HuH-7 (cell line): ENCODE measurements around the gene LGR4.

ENCODE experiments used
- DNase-seq: peaks from one replicate; pipeline ENCODE4 v3.0.0; 2011; ENCODE audit warnings: low spot score

The LGR4 gene

DNA sequence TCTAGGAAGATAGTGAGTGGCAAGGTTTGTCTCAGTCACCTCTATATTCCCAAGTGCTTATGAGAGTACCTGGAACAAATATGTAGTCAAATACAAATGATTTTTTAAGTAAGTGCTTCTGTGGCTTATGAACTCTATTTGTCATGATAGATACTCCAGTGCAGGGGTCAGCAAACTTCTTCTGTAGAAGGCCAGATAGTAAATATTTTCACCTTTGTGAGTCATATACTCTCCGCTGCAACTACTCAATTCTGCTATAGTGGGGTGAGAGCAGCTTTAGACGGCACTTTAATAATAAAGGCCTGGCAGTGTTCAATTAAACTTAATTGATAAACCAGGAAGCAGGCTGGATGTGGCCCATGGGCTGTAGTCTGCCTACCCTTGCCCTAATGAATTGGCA is 97.2 kb downstream of the LGR4 start:
- no peak for DNase-seq

DNA sequence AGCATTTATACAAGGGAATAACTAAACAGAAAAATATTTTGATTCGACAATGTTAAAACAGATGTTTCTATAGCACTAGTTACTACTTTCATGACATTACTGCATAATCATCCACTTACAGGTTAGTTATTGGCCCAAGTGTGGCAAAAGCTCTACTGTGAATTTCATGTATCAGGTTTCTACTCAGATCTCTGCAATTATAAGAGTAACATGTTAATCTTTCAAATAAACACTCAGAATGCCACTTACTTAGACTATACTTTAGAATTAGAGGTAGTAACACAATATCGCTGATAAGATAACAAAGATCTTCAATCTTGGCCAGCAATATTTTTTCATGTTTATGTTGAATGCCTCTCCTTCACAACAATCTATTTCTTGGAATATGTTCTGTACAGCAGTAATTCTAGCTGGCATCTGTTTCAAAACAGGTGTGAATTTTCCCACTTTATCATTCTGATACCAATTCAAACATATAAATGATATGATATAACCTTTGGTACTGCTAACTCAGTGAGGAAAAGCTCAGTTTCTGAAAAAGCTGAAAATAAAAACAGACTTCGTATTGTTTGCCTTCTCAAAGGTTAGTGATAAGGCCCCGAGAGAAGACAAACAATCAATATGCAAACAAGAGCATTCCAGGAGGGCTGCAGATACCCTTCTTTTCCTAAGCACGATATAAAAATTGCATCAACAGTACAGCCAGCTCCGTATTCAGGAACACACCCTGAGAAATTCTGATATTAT is 98.6 kb downstream of the LGR4 start:
- peak; percentile 60 for DNase-seq

- no peak for DNase-seq
Observed at GRCh38 chr11:27373392-27373791, 99.2 kb downstream of the LGR4 start.

DNA sequence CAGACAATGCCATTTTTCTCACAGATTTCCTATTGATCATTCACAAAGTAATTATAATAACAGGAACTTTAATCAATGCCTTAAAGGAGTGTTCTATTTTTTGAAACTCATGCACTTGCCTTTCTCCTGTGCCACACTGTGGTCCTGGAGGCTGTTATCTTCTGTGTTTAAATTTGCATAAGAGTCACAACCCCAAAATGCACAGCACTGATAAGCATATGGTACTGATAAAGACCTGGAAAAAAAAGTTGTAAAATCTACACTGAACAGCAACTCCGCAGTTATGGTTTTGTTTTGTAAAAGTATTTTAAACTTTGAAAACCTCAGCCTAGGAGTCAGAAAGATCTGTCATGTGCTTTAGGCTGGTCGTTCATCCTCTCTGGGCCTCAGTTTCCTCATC is 100.4 kb downstream of the LGR4 start:
- no peak for DNase-seq

- DNase-seq = no peak
Observed at GRCh38 chr11:27371489-27371888, 101.1 kb downstream of the LGR4 start.

DNA sequence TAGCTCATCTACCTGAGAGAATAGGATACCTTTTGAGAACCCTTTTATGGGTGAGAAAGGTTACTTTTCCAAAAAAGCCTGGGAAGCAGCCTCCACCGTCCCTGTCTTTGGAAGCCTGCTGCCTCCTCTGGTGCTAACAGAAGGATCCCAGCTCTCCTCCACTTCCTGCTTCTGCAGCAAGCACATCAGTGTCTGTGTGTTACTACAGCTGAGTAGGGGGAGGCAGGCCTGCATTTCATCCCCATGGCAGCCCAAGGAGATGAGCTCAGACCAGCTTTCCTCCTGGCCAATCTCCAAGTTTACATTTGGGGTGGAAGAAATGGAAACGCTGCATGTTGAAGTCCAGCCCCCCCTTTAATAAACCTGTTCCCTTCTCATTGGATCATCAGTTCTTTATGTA is 102.2 kb downstream of the LGR4 start:
- DNase-seq = no peak

DNA sequence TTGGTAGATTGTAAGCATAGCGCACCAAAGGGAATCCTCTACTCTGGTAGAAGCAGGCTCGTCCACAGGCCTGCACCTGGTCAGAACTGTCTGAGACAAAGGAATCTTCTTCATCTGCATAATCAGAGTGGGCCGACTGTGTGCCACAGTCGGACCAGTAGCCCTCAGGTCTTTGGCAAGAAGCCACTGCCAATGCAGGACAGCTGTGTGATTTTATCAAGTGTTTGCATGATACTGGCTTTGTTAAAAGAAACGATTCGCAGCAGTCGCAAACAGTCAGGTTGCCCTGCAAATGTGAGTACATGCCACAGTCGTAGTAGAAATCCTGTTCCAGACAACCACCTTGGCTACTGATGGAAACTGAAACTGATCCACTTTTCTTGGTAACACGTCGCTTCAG is 104.7 kb downstream of the LGR4 start:
- no peak for DNase-seq

- DNase-seq = no peak
Observed at GRCh38 chr11:27363576-27364117, 108.9 kb downstream of the LGR4 start.

GRCh38 chr11:27362749-27363575 is 109.6 kb downstream of the LGR4 start, which contains the start of gene CCDC34:
CCDC34 (minus strand) TSS chr11:27363215; CDS start chr11:27363194, 21 bp downstream.
- DNase-seq = peak; percentile 98

- no peak for DNase-seq
Observed at GRCh38 chr11:27361649-27362431, 110.8 kb downstream of the LGR4 start.

DNA sequence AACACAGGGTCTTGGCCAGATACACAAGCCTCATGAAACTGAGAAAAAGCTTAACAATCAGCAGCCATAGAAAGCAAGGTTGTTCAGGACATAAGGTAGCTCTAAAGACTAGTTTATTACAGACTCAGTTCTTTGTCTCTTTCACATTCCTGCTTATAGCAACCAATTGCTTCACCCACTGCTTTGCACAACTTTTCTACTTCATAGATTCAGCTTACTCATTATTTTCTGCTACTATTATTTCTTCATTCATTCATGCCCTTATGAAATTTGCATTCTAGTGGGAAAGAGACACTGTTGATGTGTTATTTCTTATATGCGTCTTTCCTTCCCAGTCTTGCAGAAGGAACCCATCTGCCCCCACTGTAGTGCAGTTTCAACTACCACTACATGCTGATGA is 114.3 kb downstream of the LGR4 start:
- no peak for DNase-seq

- DNase-seq = no peak
Observed at GRCh38 chr11:27357250-27357649, 115.3 kb downstream of the LGR4 start.

DNA sequence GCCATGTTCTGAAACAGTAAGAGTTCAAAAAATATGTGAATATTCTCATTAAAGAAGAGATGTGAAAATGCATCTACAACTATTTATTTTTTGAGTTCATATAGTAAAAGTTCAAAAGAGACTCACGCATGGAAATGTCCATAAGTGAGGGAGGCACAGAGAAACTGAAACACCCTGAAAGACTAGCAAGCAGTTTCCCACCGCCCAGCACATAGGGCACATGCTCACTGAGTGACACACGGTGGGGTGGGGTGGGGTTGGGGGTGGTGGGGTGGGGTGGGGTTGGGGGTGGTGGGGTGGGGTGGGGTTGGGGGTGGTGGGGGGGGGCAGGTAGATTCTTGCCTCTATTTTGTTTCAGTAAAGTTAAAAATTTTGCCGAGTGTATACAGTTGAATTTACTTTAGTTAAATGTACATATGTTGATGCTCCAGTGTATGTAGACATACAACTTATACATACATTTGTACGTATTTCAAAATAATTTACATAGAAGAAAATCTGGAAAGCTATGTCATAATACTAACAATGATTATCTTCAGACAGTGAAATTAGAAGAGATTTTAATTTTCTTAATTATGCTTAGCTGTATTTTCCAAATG is 115.9 kb downstream of the LGR4 start:
- DNase-seq = no peak

- no peak for DNase-seq
Observed at GRCh38 chr11:27355575-27356104, 117.0 kb downstream of the LGR4 start.

DNA sequence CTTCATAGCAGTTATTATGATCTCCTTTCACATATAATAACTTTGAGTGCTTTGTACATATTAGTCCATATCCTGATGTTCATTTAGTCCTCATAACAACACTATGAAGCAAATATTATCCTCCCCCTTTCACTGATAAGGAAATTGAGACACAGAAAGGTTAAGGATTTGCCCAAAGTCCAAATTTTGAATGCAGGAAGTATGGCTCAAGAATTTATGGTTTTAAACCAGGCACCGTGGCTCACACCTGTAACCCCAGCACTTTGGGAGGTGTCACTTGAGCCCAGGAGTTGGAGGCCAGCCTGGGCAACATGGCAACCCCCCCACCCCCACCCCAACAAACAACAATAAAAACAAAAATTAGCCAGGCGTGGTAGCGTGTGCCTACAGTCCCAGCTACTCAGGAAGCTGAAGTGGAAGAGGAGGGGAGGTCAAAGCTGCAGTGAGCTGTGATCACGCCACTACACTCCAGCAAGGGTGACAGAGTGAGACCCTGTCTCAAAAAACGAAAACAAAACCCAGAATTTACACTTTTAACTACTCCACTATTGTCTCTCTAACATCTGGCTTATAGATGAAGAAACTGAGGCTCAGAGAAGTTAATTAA is 118.1 kb downstream of the LGR4 start:
- no peak for DNase-seq

DNA sequence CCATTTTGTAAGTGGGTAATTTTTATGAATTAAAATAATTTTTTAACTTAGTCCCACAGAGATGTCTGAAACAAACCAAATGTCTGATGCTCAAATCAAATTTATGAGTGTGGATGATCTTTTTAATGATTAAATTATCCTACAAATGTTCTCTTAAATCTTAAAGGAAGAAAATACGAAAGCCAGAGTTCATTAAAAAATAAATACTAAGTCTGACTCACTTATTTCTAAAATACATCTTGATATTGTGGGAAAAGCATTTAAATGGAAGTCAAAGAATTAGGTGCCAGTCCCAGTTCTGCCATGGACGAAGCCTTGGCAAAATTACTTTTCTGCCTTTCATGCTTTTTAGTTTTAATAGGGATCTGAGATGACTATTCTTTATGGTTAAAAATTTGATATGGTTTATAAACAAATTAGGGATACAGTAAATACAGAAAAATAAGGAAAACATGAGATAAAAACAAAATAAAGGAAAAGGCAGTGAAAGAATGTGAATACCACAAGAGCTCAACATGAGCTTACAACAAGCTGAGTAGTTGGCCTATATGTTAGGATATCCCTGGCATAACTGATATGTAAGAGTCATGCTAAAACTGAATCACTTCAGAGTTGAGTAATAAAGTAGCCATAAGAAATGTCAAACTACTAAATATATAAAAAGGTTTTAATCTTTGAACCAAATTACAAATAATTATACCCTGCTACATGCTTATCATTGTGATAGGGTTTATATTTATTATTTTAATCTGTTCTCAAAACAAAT is 118.8 kb downstream of the LGR4 start:
- peak; percentile 44 for DNase-seq

DNA sequence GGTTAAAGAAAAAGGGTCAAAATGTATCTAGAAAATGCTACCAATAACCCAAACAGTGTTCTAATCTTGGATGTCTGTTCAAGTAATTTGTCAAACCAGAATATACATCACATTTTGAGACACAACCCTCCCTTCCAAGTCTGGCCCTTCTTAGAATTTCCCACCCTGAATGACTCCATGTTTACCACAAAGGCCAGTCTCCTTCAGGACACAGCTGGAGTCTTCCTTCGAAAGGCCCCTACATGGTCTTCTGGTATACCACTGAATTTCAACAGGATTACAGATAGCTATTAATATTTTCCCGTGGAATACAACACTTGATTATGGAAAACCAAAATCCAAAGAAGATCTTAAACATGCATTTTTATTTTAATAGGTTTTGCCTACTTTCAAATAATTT is 119.8 kb downstream of the LGR4 start:
- DNase-seq = no peak

DNA sequence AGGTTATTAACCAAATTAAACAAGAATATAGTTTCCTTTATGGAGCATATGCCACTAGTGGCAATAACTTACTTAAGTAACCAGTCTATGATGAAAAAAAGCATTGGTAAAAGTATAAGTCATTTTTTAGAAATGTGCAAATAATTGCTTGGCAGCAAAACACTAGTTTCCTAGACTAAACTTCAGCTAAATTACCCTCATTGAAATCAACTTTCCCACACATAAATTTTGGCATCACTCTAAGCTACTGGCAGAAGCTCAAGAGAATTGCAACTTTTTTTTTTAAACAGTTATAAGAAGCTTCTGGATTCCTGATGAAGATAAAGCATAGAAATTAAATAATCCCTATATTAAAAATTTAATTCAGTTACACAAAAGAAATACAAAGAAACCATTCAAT is 122.1 kb downstream of the LGR4 start:
- DNase-seq = no peak

GRCh38 chr11:27349919-27350318 is 122.7 kb downstream of the LGR4 start:
- DNase-seq = peak; percentile 66

DNA sequence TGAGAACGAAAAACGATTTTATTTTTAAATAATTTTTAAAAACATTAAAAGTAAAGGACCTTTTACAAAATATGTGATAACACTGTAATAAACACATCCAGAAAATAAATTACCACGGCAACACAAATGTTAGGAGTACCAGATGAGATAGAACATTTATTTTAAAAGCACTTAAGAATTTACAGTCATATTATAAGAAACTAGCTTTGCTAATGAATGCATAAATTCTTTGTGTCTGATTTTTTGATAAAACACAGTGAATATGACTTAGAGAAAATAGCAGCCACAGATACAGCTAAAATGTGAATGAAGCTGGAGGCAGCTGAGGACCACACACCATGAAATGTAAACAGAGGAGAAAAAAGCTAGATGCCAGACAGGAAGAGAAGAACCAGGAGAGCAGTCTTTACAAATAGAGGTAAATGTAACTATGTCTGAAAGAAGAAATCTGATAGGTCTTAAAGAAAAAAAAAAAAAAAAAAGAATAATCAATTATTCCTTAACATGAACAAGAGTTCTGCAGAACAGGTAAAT is 124.2 kb downstream of the LGR4 start:
- DNase-seq = peak; percentile 41
